Islet precursor cell (in vitro differentiated cells): ENCODE measurements around the gene KL.
A peak's percentile ranks its signal among the peaks of the same experiment; 100 is the strongest.

Experiments used
- DNase-seq: peaks from one replicate; pipeline ENCODE4 v3.0.0-alpha.2; 2018

The KL gene

GRCh38 chr13:33006134-33006533, 10.1 kb upstream of the KL start:
- no peak for DNase-seq

GRCh38 chr13:33006638-33007037, 9.6 kb upstream of the KL start:
- no peak for DNase-seq

- DNase-seq: no peak
Observed at GRCh38 chr13:33007237-33007636, 9.0 kb upstream of the KL start.

- no peak for DNase-seq
Observed at GRCh38 chr13:33007950-33008349, 8.3 kb upstream of the KL start.

- no peak for DNase-seq
Observed at GRCh38 chr13:33008946-33009722, 7.1 kb upstream of the KL start.

GRCh38 chr13:33011828-33012470, 4.3 kb upstream of the KL start:
- DNase-seq: no peak

GRCh38 chr13:33014291-33014690, 1.9 kb upstream of the KL start:
- DNase-seq: no peak

GRCh38 chr13:33015241-33015668, 968 bp upstream of the KL start:
- no peak for DNase-seq

- peak; percentile 59 for DNase-seq
Observed at GRCh38 chr13:33015791-33016323, 366 bp upstream of the KL start.

- DNase-seq: no peak
Observed at GRCh38 chr13:33017323-33017929, 1.2 kb downstream of the KL start.

- no peak for DNase-seq
Observed at GRCh38 chr13:33018886-33019285, 2.7 kb downstream of the KL start.

GRCh38 chr13:33022986-33023385, 6.8 kb downstream of the KL start:
- DNase-seq: no peak

GRCh38 chr13:33025220-33025744, 9.1 kb downstream of the KL start:
- no peak for DNase-seq

- no peak for DNase-seq
Observed at GRCh38 chr13:33026489-33027152, 10.4 kb downstream of the KL start.

GRCh38 chr13:33028620-33029019, 12.4 kb downstream of the KL start:
- DNase-seq: no peak

- DNase-seq: no peak
Observed at GRCh38 chr13:33031277-33031676, 15.1 kb downstream of the KL start.

- no peak for DNase-seq
Observed at GRCh38 chr13:33032037-33032625, 15.9 kb downstream of the KL start.

- no peak for DNase-seq
Observed at GRCh38 chr13:33033051-33033812, 17.0 kb downstream of the KL start.

- DNase-seq: no peak
Observed at GRCh38 chr13:33033986-33034385, 17.8 kb downstream of the KL start.

- no peak for DNase-seq
Observed at GRCh38 chr13:33034882-33035520, 18.8 kb downstream of the KL start.

- DNase-seq: no peak
Observed at GRCh38 chr13:33037673-33038072, 21.4 kb downstream of the KL start.
